Measurements from ENCODE around the gene B3GNT2. TPM values are rescaled to one million over a fixed set of nuclear protein-coding genes. Genes with fewer than 3 reads are reported as not detected.

Gene B3GNT2
- total and polyA plus RNA-seq, 2 experiments from 2014 or later: 35.5 to 70.4 TPM

GRCh38 chr2:62208074-62208757, 12.3 kb downstream of the B3GNT2 start (continued):
- no peak for TF ChIP-seq REST (IDR thresholded peaks at IDR 0.05; ENCODE audit: unreplicated experiment)
- TF ChIP-seq STAT1 (IDR thresholded peaks at IDR 0.05; ENCODE audit: unreplicated experiment): no peak
- no peak for TF ChIP-seq POLR2AphosphoS5 (IDR thresholded peaks at IDR 0.05; ENCODE audit: low read depth)
- no peak for TF ChIP-seq CREB1 (CRISPR knock-in tag; IDR thresholded peaks at IDR 0.05; ENCODE audit: low read depth)
- no peak for TF ChIP-seq JUNB (IDR thresholded peaks at IDR 0.05; ENCODE audit: unreplicated experiment)
- TF ChIP-seq NANOG (IDR thresholded peaks at IDR 0.05; ENCODE audit: borderline replicate concordance): no peak
- TF ChIP-seq ZNF114 (CRISPR knock-in tag; IDR thresholded peaks at IDR 0.05): no peak

- no peaks in the 10 kb centered on the region for H3K36me3 ChIP-seq (ENCODE audit: insufficient read depth)
- H3K27me3 Mint-ChIP-seq (ENCODE audit: insufficient read depth, low read depth, poor library complexity): peaks cover 5% of the 10 kb centered on the region
- H3K4me2 ChIP-seq: no peak overlapping the region
- H3F3A ChIP-seq (replicated peaks; ENCODE audit: low read depth): no peaks in the 10 kb centered on the region
- DNase-seq (ENCODE audit: low spot score): no peak
- peaks cover 100% of the 10 kb centered on the region for H3K79me2 ChIP-seq (replicated peaks; ENCODE audit: insufficient read depth)
- no peaks in the 10 kb centered on the region for H3K9me3 Mint-ChIP-seq
- H3K27ac ChIP-seq (ENCODE audit: low read depth): no peak overlapping the region
- no peaks in the 10 kb centered on the region for H3K27me3 ChIP-seq (ENCODE audit: insufficient read depth)
- H3K4me3 Mint-ChIP-seq: no peak overlapping the region
- H2AFZ ChIP-seq: no peak overlapping the region
- H3K4me3 ChIP-seq: no peak overlapping the region
- H3K36me3 Mint-ChIP-seq (ENCODE audit: low read depth): no peaks in the 10 kb centered on the region; the same call in 2 of the 3 replicates
- no peak for ATAC-seq
- no peaks in the 10 kb centered on the region for H3K9me2 ChIP-seq (ENCODE audit: insufficient read depth)
- H3K27ac Mint-ChIP-seq: no peak overlapping the region
- H3K4me1 ChIP-seq (ENCODE audit: insufficient read depth): peaks cover 68% of the 10 kb centered on the region
- peaks cover 84% of the 10 kb centered on the region for H4K20me1 ChIP-seq (replicated peaks; ENCODE audit: insufficient read depth)
- H3K4me1 Mint-ChIP-seq: peaks cover 61% of the 10 kb centered on the region
- TF ChIP-seq EZH2 (IDR thresholded peaks at IDR 0.05; ENCODE audit: low read depth, unreplicated experiment): no peak
- TF ChIP-seq JUNB (IDR thresholded peaks at IDR 0.05; ENCODE audit: unreplicated experiment): no peak
- TF ChIP-seq ZNF114 (CRISPR knock-in tag; IDR thresholded peaks at IDR 0.05): no peak
- no peak for TF ChIP-seq EZH2phosphoT487 (IDR thresholded peaks at IDR 0.05; ENCODE audit: unreplicated experiment)
- no peak for TF ChIP-seq CTCF (conservative IDR thresholded peaks at IDR 0.05; ENCODE audit: low read depth in 2 of 2)
- TF ChIP-seq NANOG (IDR thresholded peaks at IDR 0.05; ENCODE audit: borderline replicate concordance): no peak
- TF ChIP-seq ZNF462 (CRISPR knock-in tag; IDR thresholded peaks at IDR 0.05): no peak
- TF ChIP-seq ETS1 (IDR thresholded peaks at IDR 0.05): no peak
- no peak for TF ChIP-seq ZNF331 (CRISPR knock-in tag; IDR thresholded peaks at IDR 0.05; ENCODE audit: low read depth)
Measured at GRCh38 chr2:62208758-62209114, 12.8 kb downstream of the B3GNT2 start.
